ENCODE measurements around the gene RPAIN. TPM values are rescaled to one million over a fixed set of nuclear protein-coding genes. Genes with fewer than 3 reads are reported as not detected.

Gene RPAIN
- total RNA-seq, 1 donor from 2014 or later = 37.2 TPM

DNA sequence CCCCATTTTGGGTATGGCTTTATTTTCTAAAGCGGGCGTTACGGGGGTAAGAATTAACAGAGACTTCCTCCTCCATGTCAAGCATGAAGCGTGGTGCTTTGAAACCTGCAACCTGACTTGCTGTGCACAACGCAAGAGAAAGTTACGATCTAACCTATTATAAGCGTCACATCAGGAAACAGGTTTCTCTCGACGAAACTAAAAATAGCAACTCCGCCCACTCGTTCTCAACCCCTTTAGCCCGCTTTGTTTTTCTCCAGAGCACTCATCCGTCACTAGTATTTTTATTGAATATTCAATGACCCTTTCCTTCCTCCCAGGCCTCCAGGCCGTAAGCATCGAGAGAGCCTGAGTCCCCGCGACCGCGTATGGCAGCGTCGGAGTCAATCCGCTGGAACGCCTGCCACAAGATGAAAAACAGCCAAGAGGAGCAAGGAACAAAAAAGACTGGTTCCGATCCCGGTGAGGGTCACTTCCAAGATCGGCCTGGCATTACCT lies 1.1 kb upstream of the RPAIN start:
- intact Hi-C loops (cut with DNase I) = no loop called here

DNA sequence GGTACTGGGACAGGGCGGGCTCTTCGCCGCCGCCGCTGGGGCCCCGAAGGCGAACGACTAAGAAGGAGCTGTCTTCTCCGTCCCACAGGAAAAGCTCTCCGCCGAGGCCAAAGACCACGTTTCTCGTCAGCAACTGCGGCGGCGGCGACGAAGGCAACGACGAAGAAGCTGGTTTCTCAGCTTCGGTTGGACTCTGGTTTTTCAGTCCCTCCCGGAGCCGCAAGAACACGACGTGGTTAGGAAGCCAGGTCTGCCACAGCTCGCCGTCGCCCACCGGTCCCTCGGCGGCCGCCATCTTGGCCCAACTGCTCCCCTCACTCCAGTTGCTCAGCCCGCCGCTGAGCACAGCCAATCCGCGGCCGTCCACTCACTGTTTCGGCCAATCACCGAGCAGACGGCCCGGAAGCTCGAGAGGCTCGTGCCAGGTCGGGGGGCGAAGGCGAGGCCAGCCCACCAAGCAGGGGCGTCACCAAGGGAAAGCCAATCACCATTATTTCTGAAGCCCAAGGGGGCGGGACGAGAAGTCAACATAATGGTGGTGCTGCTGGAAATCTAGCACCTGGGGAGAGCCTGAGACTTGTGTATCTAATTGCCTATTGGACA lies 525 bp upstream of the RPAIN start, which contains the start of gene NUP88:
NUP88 (minus strand) TSS at position 307 of the 603 bp plus-strand sequence; CDS start at position 295, 12 bp downstream.
- Histone ChIP-seq H3K4me3 (peak within 1 kb of the TSS; percentile 94), H3K27me3 (ENCODE audit: low read depth) (no peaks in the 10 kb centered on the region), H3K27ac (peak within 1 kb of the TSS; percentile 90), H3K9me3 (no peaks in the 10 kb centered on the region), H3K4me1 (peaks cover 38% of the 10 kb centered on the region), H3K36me3 (peaks cover 66% of the 10 kb centered on the region)
- TF ChIP-seq, protein P1, sequence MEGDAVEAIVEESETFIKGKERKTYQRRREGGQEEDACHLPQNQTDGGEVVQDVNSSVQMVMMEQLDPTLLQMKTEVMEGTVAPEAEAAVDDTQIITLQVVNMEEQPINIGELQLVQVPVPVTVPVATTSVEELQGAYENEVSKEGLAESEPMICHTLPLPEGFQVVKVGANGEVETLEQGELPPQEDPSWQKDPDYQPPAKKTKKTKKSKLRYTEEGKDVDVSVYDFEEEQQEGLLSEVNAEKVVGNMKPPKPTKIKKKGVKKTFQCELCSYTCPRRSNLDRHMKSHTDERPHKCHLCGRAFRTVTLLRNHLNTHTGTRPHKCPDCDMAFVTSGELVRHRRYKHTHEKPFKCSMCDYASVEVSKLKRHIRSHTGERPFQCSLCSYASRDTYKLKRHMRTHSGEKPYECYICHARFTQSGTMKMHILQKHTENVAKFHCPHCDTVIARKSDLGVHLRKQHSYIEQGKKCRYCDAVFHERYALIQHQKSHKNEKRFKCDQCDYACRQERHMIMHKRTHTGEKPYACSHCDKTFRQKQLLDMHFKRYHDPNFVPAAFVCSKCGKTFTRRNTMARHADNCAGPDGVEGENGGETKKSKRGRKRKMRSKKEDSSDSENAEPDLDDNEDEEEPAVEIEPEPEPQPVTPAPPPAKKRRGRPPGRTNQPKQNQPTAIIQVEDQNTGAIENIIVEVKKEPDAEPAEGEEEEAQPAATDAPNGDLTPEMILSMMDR (IDR thresholded peaks at IDR 0.05) = no peak
- ATAC-seq (peak; percentile 99), DNase-seq (peak; percentile 97)
- intact Hi-C loops (cut with DNase I) = no loop called here

More for the DNA sequence above, 1.1 kb upstream of the RPAIN start:
- H3K4me3 ChIP-seq = peak overlapping the region; percentile 94
- ATAC-seq (peak; percentile 45 to 64), DNase-seq (peak; percentile 48)
- peaks cover 38% of the 10 kb centered on the region for H3K4me1 ChIP-seq
- no peaks in the 10 kb centered on the region for H3K27me3 ChIP-seq (ENCODE audit: low read depth)
- peak overlapping the region; percentile 90 for H3K27ac ChIP-seq
- peaks cover 66% of the 10 kb centered on the region for H3K36me3 ChIP-seq
- no peaks in the 10 kb centered on the region for H3K9me3 ChIP-seq
- TF ChIP-seq, protein P1 (IDR thresholded peaks at IDR 0.05) = no peak

DNA sequence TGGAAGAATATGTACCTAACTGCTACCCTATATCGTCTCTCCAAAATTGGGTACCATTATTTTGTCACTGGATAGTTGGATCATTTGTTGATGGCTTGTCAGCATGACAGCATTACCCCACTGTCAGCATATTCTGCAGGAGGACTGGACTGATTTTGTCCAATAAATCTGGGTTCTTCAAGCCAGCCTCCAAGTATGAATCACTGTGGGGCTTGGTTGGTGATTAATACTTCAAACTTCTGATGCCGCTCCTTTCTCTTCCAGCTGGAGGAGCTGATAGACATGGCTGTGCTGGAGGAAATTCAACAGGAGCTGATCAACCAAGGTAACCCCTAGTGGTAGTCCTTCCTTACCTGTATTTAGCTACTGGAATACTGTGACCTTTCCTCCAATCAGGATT lies 2.5 kb downstream of the RPAIN start:
- H3K27me3 ChIP-seq (ENCODE audit: low read depth) = no peaks in the 10 kb centered on the region
- ATAC-seq (no peak), DNase-seq (no peak)
- no peak overlapping the region for H3K27ac ChIP-seq
- TF ChIP-seq, protein P1 (IDR thresholded peaks at IDR 0.05) = no peak
- H3K4me3 ChIP-seq = no peak overlapping the region
- no peaks in the 10 kb centered on the region for H3K9me3 ChIP-seq
- intact Hi-C loops (cut with DNase I) = no loop called here
- peaks cover 25% of the 10 kb centered on the region for H3K4me1 ChIP-seq
- peaks cover 66% of the 10 kb centered on the region for H3K36me3 ChIP-seq

DNA sequence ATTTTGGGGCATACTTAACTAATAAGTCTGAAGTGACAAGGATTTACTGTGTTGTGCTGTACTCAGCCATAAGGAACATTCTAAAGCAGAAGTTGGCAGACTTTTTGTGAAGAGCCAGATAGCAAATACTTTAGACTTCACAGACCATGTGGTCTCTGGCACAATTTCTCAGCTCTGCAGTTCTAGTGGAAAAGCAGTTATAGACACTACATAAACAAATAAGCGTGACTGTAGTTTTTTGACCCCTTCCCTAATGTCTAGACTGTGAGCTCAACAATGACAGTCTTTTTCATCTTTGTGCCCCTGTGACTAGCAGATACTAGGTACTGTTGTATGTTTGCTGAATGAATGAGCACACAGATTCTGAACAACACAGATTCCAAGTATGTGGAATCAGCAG lies 4.9 kb downstream of the RPAIN start:
- no peak for DNase-seq
- Histone ChIP-seq H3K4me1 (peaks cover 25% of the 10 kb centered on the region), H3K4me3 (no peak overlapping the region), H3K27ac (no peak overlapping the region), H3K9me3 (no peaks in the 10 kb centered on the region), H3K27me3 (ENCODE audit: low read depth) (no peaks in the 10 kb centered on the region), H3K36me3 (peaks cover 88% of the 10 kb centered on the region)
- ATAC-seq = no peak
- intact Hi-C loops (cut with DNase I) = no loop called here
- TF ChIP-seq, protein P1 (IDR thresholded peaks at IDR 0.05) = no peak

- Histone ChIP-seq H3K27me3 (ENCODE audit: low read depth) (no peaks in the 10 kb centered on the region), H3K4me1 (peaks cover 21% of the 10 kb centered on the region), H3K36me3 (peaks cover 97% of the 10 kb centered on the region), H3K9me3 (no peaks in the 10 kb centered on the region), H3K27ac (no peak overlapping the region), H3K4me3 (no peak overlapping the region)
- TF ChIP-seq, protein P1 (IDR thresholded peaks at IDR 0.05) = no peak
- intact Hi-C loops (cut with DNase I) = no loop called here
- no peak for DNase-seq
- ATAC-seq = no peak
These were observed 5.8 kb downstream of the RPAIN start for GRCh38 chr17:5425826-5426225.
